Measurements from ENCODE around the gene SALL1.

Gene SALL1

DNA sequence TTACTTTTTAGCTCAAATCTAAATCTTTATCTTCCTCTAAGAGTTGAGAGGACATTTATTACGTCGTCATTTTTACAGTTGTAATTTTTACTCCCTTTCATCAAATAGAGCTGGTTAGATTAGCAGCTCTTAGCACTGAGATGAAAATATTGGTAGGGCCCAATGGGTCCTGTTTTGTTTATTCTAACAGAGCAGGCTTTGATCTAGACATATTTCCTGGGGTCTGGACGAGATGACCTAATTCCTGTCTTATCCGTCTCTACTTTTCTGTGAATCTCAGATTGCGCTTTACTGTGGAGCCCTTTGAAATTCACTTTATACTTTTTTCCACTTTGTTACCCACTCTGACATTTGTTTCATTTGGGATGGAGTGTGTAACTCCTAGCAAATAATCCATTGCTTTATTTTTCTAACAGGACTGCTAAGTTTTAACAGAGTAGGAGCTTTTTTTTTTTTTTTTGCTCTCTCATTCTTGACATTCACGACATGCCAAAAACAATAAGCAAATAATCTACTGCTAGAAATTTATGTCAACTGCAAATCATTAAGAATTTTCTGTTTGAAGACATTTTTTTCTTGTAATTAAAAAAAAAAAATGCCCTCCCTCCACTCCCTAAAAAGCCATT, 18.5 kb downstream of the SALL1 start:
- Mint-ChIP-seq H3K36me3 (ENCODE audit: insufficient read depth) (peaks cover 2% of the 10 kb centered on the region), H3K27ac (ENCODE audit: low read depth) (no peak overlapping the region)

DNA sequence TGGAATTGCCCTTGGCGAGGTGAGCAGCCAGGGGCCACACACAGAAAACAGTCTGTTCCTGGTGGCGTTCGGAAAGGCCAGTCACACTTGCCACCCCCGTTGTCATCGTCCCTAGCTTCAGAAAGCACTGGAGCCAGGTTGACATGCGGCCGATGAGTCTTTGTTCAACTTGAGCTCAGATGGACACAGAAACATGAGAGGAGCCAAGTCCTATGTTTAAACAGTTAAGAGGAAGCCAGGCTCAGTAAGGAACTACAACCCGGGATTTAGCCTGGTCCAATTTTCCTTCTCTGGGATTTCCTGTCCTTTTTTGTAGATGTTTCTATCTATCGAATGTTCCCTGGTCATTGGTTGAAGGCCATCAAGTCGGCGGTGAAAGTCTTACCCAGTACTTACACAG, 19.5 kb downstream of the SALL1 start:
- Mint-ChIP-seq H3K27me3 (peaks cover 20% of the 10 kb centered on the region), H3K9me3 (no peaks in the 10 kb centered on the region), H3K4me1 (no peaks in the 10 kb centered on the region), H3K27ac (ENCODE audit: low read depth) (no peak overlapping the region), H3K4me3 (no peak overlapping the region), H3K36me3 (ENCODE audit: insufficient read depth) (peaks cover 2% of the 10 kb centered on the region)
- DNase-seq (ENCODE audit: low spot score in 2 of 2) (no peak), ATAC-seq (replicated peaks; ENCODE audit: extremely low read depth, poor library complexity, severe bottlenecking) (no peak)

More for the DNA sequence above, 18.5 kb downstream of the SALL1 start:
- Mint-ChIP-seq H3K4me3 (no peak overlapping the region), H3K4me1 (no peaks in the 10 kb centered on the region), H3K9me3 (no peaks in the 10 kb centered on the region), H3K27me3 (peaks cover 20% of the 10 kb centered on the region)
- DNase-seq (ENCODE audit: low spot score in 2 of 2) = no peak
- no peak for ATAC-seq (replicated peaks; ENCODE audit: extremely low read depth, poor library complexity, severe bottlenecking)

DNA sequence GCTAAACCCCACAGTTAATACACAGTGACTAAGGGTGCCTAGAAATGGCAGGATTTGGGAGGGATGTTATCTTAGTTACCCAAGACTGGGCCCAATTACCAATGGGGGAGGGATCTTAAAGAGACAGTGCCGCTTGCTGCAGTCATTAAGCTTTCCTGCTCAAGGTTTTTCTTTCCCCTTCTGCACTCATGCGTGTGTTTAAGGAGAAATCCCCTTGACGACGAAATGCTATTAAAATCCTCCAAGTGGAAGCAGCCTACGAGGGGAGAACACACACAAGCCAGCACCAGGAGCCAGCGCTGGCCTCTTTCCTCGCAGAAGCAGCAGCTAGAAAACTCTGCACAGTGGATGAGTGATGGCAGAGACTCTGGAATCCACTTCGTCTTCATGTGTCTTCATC, 22.0 kb downstream of the SALL1 start:
- no peak overlapping the region for H3K27ac Mint-ChIP-seq (ENCODE audit: low read depth)
- H3K9me3 Mint-ChIP-seq = no peaks in the 10 kb centered on the region
- H3K27me3 Mint-ChIP-seq = peaks cover 10% of the 10 kb centered on the region
- no peaks in the 10 kb centered on the region for H3K4me1 Mint-ChIP-seq
- no peaks in the 10 kb centered on the region for H3K36me3 Mint-ChIP-seq (ENCODE audit: insufficient read depth)
- no peak for ATAC-seq (replicated peaks; ENCODE audit: extremely low read depth, poor library complexity, severe bottlenecking)
- no peak overlapping the region for H3K4me3 Mint-ChIP-seq
- no peak for DNase-seq (ENCODE audit: low spot score in 2 of 2)

DNA sequence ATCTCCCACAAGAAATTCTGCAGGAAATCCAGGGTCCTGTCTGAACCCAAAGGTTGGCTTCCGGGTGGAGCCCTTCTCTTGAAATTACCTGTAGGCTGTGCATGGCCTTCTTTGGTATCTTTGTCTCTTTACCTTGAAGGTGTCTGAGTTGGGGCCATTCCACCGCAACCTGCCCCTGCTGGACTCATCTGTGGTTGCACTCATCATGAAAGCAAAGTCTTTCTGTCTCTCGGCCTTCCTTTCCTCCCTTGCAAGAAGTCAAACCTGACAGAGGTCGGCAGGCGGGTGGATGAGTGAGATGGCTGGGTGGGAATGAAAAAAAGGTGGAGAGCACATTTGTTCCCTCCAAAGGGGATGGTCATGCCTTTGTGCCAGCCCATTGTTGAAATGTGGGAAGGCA, 25.1 kb downstream of the SALL1 start:
- peaks cover 1% of the 10 kb centered on the region for H3K36me3 Mint-ChIP-seq (ENCODE audit: insufficient read depth)
- no peaks in the 10 kb centered on the region for H3K4me1 Mint-ChIP-seq
- no peak overlapping the region for H3K4me3 Mint-ChIP-seq
- no peak for ATAC-seq (replicated peaks; ENCODE audit: extremely low read depth, poor library complexity, severe bottlenecking)
- no peaks in the 10 kb centered on the region for H3K9me3 Mint-ChIP-seq
- H3K27ac Mint-ChIP-seq (ENCODE audit: low read depth) = no peak overlapping the region
- peaks cover 11% of the 10 kb centered on the region for H3K27me3 Mint-ChIP-seq
- no peak for DNase-seq (ENCODE audit: low spot score in 2 of 2)

DNA sequence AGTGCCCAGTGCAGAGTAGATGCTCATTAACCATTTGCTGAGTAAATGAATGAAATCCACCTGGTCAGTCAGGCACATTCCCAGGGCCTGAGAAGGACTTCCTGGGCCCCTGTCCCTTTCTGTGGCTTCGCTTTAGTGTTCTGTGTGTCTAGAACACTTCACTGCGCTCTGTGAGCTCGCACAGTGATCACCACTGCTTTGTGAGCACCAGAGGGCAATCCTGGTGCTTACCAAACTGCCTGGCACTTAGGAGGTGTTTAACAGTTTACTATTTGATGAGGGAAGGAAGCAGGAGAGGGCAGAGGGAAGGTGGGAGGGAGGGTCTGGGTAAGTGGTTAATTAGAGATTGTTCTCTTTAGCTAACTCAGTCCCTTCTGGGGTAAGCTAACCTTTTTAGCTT, 26.2 kb downstream of the SALL1 start:
- Mint-ChIP-seq H3K9me3 (no peaks in the 10 kb centered on the region), H3K27me3 (peaks cover 15% of the 10 kb centered on the region), H3K4me1 (no peaks in the 10 kb centered on the region), H3K4me3 (no peak overlapping the region), H3K36me3 (ENCODE audit: insufficient read depth) (peaks cover 1% of the 10 kb centered on the region), H3K27ac (ENCODE audit: low read depth) (no peak overlapping the region)
- DNase-seq (ENCODE audit: low spot score in 2 of 2) = no peak
- ATAC-seq (replicated peaks; ENCODE audit: extremely low read depth, poor library complexity, severe bottlenecking) = no peak

DNA sequence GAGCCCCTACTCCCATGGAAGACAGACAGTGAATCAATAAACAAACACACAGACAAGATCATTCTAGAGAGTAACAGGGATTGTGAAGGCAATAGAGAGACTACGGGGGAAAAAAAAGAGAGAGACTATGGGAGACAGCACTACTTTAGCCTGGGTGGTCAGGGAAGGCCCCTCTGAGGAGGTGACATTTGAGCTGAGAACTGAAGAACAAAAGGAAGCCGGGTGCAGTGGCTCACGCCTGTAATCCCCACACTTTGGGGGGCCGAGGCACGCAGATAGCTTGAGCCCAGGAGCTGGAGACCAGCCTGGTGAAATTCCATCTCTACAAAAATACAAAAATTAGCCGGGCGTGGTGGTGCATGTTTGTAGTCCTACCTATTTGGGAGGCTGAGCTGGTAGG, 29.2 kb downstream of the SALL1 start:
- ATAC-seq (replicated peaks; ENCODE audit: extremely low read depth, poor library complexity, severe bottlenecking) = no peak
- Mint-ChIP-seq H3K36me3 (ENCODE audit: insufficient read depth) (peaks cover 1% of the 10 kb centered on the region), H3K27ac (ENCODE audit: low read depth) (no peak overlapping the region), H3K4me1 (no peaks in the 10 kb centered on the region), H3K9me3 (no peaks in the 10 kb centered on the region), H3K27me3 (peaks cover 21% of the 10 kb centered on the region), H3K4me3 (no peak overlapping the region)
- DNase-seq (ENCODE audit: low spot score in 2 of 2) = no peak

DNA sequence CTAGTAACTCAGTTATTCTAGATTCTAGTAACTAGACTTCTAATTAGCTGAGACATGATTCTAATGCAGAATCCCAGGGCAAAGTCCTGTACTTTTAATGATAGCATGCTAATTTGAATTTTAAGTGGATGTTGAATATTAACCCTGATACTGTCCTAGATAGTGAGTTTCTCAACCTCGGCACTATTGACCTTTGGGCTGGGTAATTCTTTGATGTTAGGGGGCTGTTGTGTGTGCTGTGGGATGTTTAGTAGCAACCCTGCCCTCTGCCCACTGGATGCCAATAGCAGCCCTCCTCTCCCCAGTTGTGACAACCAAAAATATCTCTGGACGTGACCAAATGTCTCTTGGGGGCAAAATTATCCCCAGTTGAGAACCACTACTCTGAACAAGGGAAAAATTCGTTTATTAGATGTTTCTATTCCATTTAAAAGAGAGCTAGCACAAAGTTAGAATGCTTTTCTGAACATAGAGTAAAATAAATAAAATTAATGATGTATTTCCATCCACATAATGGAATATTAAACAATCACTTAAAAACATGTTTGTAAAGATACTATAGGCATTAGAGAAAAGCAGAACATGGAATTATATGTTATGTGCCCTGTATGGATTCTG, 30.2 kb downstream of the SALL1 start:
- ATAC-seq (replicated peaks; ENCODE audit: extremely low read depth, poor library complexity, severe bottlenecking) (no peak), DNase-seq (ENCODE audit: low spot score in 2 of 2) (no peak)
- H3K4me1 Mint-ChIP-seq = no peaks in the 10 kb centered on the region
- H3K9me3 Mint-ChIP-seq = no peaks in the 10 kb centered on the region
- peaks cover 1% of the 10 kb centered on the region for H3K36me3 Mint-ChIP-seq (ENCODE audit: insufficient read depth)
- no peak overlapping the region for H3K27ac Mint-ChIP-seq (ENCODE audit: low read depth)
- H3K4me3 Mint-ChIP-seq = no peak overlapping the region
- H3K27me3 Mint-ChIP-seq = peaks cover 30% of the 10 kb centered on the region

DNA sequence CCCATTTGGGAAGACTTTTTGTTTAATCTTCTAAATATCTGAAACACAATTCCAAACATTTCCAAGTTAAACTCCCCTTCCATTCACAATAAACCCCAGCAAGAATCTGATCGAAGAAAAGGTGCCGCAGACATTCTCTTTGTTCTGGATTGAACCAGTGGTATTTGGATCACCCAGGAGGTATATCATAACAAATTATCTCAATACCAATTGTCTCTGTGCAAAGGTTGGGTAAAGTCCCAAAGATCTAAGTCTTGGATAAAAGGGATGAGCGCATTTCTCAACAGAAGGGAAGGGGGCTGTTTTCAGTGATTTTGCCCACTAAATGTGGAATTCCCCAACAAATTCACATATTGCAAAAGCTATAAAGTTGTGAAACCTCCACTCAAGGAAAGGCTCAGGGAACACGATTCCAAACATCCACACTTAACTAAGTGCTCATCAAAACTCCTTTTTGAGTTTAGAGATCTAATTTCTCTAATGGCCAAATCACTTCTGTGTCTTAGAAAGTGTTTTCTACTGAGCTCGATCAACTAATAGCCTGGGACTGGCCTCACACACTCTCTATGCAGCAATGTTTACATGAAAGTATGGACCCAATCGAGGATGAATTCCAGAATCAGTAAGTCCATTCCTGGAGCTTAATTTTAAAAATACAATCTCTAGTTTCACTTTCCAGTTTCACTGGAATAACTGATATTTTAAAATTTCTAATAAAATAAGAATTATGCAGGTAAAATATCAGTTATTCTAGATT, 30.9 kb downstream of the SALL1 start:
- no peaks in the 10 kb centered on the region for H3K9me3 Mint-ChIP-seq
- no peaks in the 10 kb centered on the region for H3K4me1 Mint-ChIP-seq
- no peak for ATAC-seq (replicated peaks; ENCODE audit: extremely low read depth, poor library complexity, severe bottlenecking)
- no peak overlapping the region for H3K27ac Mint-ChIP-seq (ENCODE audit: low read depth)
- DNase-seq (ENCODE audit: low spot score in 2 of 2) = no peak
- H3K4me3 Mint-ChIP-seq = no peak overlapping the region
- peaks cover 36% of the 10 kb centered on the region for H3K27me3 Mint-ChIP-seq
- peaks cover 1% of the 10 kb centered on the region for H3K36me3 Mint-ChIP-seq (ENCODE audit: insufficient read depth)

DNA sequence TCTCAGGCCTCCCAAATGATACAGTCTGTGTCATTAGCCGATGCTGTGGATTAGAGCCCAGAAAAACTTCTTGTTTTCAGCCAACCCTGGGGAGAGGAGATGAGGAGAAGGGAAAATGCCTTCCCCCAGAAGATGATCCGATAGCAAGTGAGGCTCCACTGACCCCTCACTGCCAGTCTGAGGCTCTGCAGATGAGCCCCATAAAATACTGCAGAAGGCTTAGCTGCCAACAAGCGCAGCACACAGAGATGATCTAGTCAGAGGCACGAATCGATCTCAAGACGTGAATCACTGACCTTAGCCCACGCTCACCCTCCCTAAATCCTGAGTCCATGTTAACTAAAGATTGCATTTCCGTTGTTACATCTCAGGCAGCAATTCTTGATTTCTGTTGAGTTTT, 31.5 kb downstream of the SALL1 start:
- H3K36me3 Mint-ChIP-seq (ENCODE audit: insufficient read depth) = peaks cover 1% of the 10 kb centered on the region
- H3K27me3 Mint-ChIP-seq = peaks cover 42% of the 10 kb centered on the region
- DNase-seq (ENCODE audit: low spot score in 2 of 2) = no peak
- no peaks in the 10 kb centered on the region for H3K4me1 Mint-ChIP-seq
- no peak overlapping the region for H3K4me3 Mint-ChIP-seq
- no peaks in the 10 kb centered on the region for H3K9me3 Mint-ChIP-seq
- H3K27ac Mint-ChIP-seq (ENCODE audit: low read depth) = no peak overlapping the region
- ATAC-seq (replicated peaks; ENCODE audit: extremely low read depth, poor library complexity, severe bottlenecking) = no peak

DNA sequence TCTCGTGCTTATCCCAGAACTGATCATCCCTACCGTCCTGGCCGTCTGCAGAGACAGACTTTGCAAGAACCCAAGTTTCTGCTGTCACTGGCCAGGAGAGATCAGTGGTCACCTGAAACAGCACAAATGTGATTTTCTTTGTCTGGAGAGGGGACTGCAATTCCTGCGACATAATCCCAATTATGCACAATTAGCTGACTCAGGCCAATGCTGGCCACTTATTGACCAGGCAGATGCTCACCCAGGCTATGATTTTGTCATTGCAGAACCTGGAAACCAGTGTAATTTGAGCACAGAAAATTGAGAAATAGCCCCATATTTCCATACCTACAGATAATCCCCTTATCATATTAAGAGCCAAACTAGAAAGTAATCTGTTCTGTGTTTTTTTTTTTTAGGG, 34.7 kb downstream of the SALL1 start:
- DNase-seq (ENCODE audit: low spot score in 2 of 2) = no peak
- H3K9me3 Mint-ChIP-seq = no peaks in the 10 kb centered on the region
- peaks cover 59% of the 10 kb centered on the region for H3K27me3 Mint-ChIP-seq
- no peaks in the 10 kb centered on the region for H3K36me3 Mint-ChIP-seq (ENCODE audit: insufficient read depth)
- H3K4me1 Mint-ChIP-seq = no peaks in the 10 kb centered on the region
- no peak for ATAC-seq (replicated peaks; ENCODE audit: extremely low read depth, poor library complexity, severe bottlenecking)
- no peak overlapping the region for H3K27ac Mint-ChIP-seq (ENCODE audit: low read depth)
- H3K4me3 Mint-ChIP-seq = no peak overlapping the region

DNA sequence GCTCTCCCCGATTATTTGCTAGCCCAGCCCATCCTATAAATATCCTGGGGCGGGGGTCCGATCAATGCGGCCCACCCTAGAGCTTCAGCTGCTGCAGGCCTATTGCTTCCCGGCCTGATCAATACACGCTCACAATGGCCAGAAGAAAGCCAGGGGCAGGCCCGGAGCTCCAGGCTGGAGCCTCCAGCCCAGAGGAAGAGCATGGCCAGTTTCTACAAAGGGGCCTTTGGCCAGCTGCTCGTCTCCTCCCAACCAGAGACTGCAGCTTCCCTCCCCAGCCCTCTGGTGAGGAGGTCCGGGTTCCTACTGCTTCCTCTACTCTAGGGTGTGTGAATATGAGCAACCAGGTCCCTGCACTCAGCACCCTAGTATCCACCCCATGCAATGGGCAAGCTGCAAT, 36.7 kb downstream of the SALL1 start:
- DNase-seq (ENCODE audit: low spot score in 2 of 2) = no peak
- no peak overlapping the region for H3K27ac Mint-ChIP-seq (ENCODE audit: low read depth)
- H3K36me3 Mint-ChIP-seq (ENCODE audit: insufficient read depth) = no peaks in the 10 kb centered on the region
- H3K4me3 Mint-ChIP-seq = no peak overlapping the region
- peaks cover 5% of the 10 kb centered on the region for H3K9me3 Mint-ChIP-seq
- no peak for ATAC-seq (replicated peaks; ENCODE audit: extremely low read depth, poor library complexity, severe bottlenecking)
- peaks cover 50% of the 10 kb centered on the region for H3K27me3 Mint-ChIP-seq
- no peaks in the 10 kb centered on the region for H3K4me1 Mint-ChIP-seq

DNA sequence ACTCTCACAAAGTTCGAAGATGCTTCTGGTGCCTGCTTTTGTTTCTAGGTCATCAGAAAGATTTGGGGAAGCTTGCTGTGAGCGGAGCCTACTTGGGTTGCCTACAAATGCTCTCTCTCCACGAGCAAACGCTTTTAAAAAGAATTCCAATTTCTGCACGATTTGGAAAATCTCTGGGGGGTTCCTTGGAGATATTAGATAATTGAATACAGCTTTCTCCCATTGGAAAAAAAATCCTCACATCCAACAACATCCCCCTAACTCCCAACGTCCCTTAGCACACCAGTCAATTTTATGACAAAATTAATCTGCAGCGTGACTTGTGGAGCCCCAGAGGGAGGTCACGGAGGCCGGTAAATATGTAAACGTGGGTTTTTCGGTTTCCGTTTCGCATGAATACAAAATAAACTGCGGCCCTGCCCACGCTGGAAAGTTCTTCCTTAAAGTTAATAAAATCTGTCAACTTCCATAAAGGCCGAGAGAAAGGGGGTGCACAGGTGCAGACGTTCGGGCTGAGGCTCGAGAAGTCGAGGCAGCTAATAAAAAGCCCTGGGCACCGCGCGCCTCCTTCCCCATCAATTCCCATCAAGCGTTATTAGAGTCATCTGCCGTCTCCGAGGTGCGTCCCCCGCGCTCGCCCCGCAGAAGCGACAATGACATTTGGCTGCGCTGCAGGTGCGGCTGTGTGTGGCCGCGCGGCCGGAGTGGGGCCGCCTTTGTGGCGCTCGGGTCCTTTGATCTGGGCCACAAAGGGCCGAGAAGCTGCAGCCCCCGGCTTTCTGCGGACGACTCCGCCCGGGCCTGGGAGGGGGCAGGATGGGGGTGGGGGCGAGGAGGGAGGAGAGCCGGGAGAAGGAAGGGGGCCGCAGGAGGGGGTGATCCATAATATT, 37.6 kb downstream of the SALL1 start:
- Mint-ChIP-seq H3K9me3 (peaks cover 5% of the 10 kb centered on the region), H3K27ac (ENCODE audit: low read depth) (no peak overlapping the region), H3K4me3 (no peak overlapping the region), H3K4me1 (no peaks in the 10 kb centered on the region), H3K27me3 (peaks cover 49% of the 10 kb centered on the region), H3K36me3 (ENCODE audit: insufficient read depth) (no peaks in the 10 kb centered on the region)
- no peak for ATAC-seq (replicated peaks; ENCODE audit: extremely low read depth, poor library complexity, severe bottlenecking)
- no peak for DNase-seq (ENCODE audit: low spot score in 2 of 2)

All from central memory CD8-positive, alpha-beta T cell (primary cell).